NCI-H1436 treated with DMSO at 0.1 percent for 48 hours (cell line): ENCODE data around the gene WDHD1.
A peak's percentile ranks its signal among the peaks of the same experiment; 100 is the strongest.
"Not testable (repeated sequence)": the region's sequence is repeated elsewhere in the genome, so short reads cannot be mapped to it uniquely, and the experiment has no call there.

ENCODE experiments used
- DNase-seq: peaks from one replicate; lab custom pipeline; 2025; lab: John Stamatoyannopoulos, UW

WDHD1 gene

GRCh38 chr14:54955143-54955542 is 71.8 kb downstream of the WDHD1 start:
- DNase-seq: no peak

GRCh38 chr14:54953609-54954008 is 73.3 kb downstream of the WDHD1 start:
- not testable (repeated sequence) for DNase-seq

- DNase-seq: not testable (repeated sequence)
Measured at GRCh38 chr14:54952803-54953202, 74.1 kb downstream of the WDHD1 start.

- no peak for DNase-seq
Measured at GRCh38 chr14:54947230-54947629, 79.7 kb downstream of the WDHD1 start.

GRCh38 chr14:54946500-54946899 is 80.4 kb downstream of the WDHD1 start:
- no peak for DNase-seq

- DNase-seq: no peak
Measured at GRCh38 chr14:54944737-54945391, 82.0 kb downstream of the WDHD1 start.

- no peak for DNase-seq
Measured at GRCh38 chr14:54942913-54943312, 84.0 kb downstream of the WDHD1 start.

GRCh38 chr14:54936816-54937215 is 90.1 kb downstream of the WDHD1 start:
- no peak for DNase-seq

GRCh38 chr14:54935958-54936357 is 90.9 kb downstream of the WDHD1 start:
- DNase-seq: no peak

- DNase-seq: no peak
Measured at GRCh38 chr14:54935100-54935499, 91.8 kb downstream of the WDHD1 start.

GRCh38 chr14:54933006-54933405 is 93.9 kb downstream of the WDHD1 start:
- DNase-seq: no peak

- no peak for DNase-seq
Measured at GRCh38 chr14:54931598-54932340, 95.1 kb downstream of the WDHD1 start.

- DNase-seq: no peak
Measured at GRCh38 chr14:54931101-54931500, 95.8 kb downstream of the WDHD1 start.

GRCh38 chr14:54929556-54929955 is 97.3 kb downstream of the WDHD1 start:
- DNase-seq: no peak

GRCh38 chr14:54928216-54928615 is 98.7 kb downstream of the WDHD1 start:
- DNase-seq: no peak

- no peak for DNase-seq
Measured at GRCh38 chr14:54927551-54927950, 99.3 kb downstream of the WDHD1 start.

GRCh38 chr14:54926570-54926969 is 100.3 kb downstream of the WDHD1 start:
- DNase-seq: not testable (repeated sequence)

GRCh38 chr14:54922598-54922997 is 104.3 kb downstream of the WDHD1 start:
- no peak for DNase-seq

- peak; percentile 92 for DNase-seq
Measured at GRCh38 chr14:54920052-54920451, 106.8 kb downstream of the WDHD1 start.

GRCh38 chr14:54919330-54919729 is 107.6 kb downstream of the WDHD1 start:
- DNase-seq: no peak

GRCh38 chr14:54918427-54918826 is 108.5 kb downstream of the WDHD1 start:
- DNase-seq: no peak

GRCh38 chr14:54916101-54916500 is 110.8 kb downstream of the WDHD1 start:
- no peak for DNase-seq

GRCh38 chr14:54909817-54910558 is 116.9 kb downstream of the WDHD1 start:
- DNase-seq: no peak
